ENCODE results near the gene HNF4A. TPM values are rescaled to one million over a fixed set of nuclear protein-coding genes. Genes with fewer than 3 reads are reported as not detected.

HNF4A gene
- total RNA-seq, 2 donors from 2014 or later, result 0.78 TPM; not detected in 1

- no peak for TF ChIP-seq CTCF (IDR thresholded peaks at IDR 0.05)
- no peak for ATAC-seq (ENCODE audit: insufficient number of reproducible peaks, low FRiP score, low read depth)
- H3K27ac ChIP-seq, result no peak overlapping the region
Observed at GRCh38 chr20:44361021-44361420, 5.5 kb downstream of the HNF4A start.

GRCh38 chr20:44362466-44362940 is 7.0 kb downstream of the HNF4A start:
- no peaks in the 10 kb centered on the region for H3K36me3 ChIP-seq
- TF ChIP-seq CTCF (IDR thresholded peaks at IDR 0.05), result no peak
- no peak overlapping the region for H3K4me3 ChIP-seq
- H3K27me3 ChIP-seq (replicated peaks; ENCODE audit: insufficient read depth), result no peaks in the 10 kb centered on the region
- DNase-seq (ENCODE audit: low spot score) (no peak), ATAC-seq (ENCODE audit: insufficient number of reproducible peaks, low FRiP score, low read depth) (no peak)
- H3K9me3 ChIP-seq, result no peaks in the 10 kb centered on the region
- H3K4me1 ChIP-seq (ENCODE audit: control insufficient read depth in 1 of 2, low read depth in 2 of 2), result no peaks in the 10 kb centered on the region
- H3K27ac ChIP-seq, result no peak overlapping the region

More at GRCh38 chr20:44361021-44361420, 5.5 kb downstream of the HNF4A start:
- DNase-seq (ENCODE audit: low spot score), result no peak
- Histone ChIP-seq H3K36me3 (no peaks in the 10 kb centered on the region), H3K27me3 (replicated peaks; ENCODE audit: insufficient read depth) (no peaks in the 10 kb centered on the region), H3K4me1 (ENCODE audit: control insufficient read depth in 1 of 2, low read depth in 2 of 2) (no peaks in the 10 kb centered on the region), H3K9me3 (no peaks in the 10 kb centered on the region), H3K4me3 (no peak overlapping the region)

DNA sequence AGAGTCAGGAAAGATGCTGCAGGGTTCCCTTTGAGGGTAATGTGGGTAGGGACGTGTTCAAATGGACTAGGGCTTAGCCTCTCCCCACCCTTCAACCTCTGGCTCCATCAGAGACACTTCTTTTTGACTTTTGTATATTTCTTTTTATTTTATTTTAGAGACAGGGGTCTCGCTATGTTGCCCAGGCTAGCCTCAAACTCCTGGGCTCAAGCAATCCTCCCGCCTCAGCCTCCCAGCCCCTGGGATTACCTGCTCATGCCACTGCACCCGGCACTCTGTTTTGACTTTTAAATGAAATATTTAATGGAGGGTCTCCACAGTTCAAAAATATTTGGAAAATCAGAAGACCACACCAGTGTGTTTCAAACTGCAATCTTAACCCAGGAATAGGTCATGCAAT is 8.6 kb downstream of the HNF4A start:
- Histone ChIP-seq H3K9me3 (no peaks in the 10 kb centered on the region), H3K27me3 (replicated peaks; ENCODE audit: insufficient read depth) (no peaks in the 10 kb centered on the region), H3K4me1 (ENCODE audit: control insufficient read depth in 1 of 2, low read depth in 2 of 2) (no peaks in the 10 kb centered on the region), H3K4me3 (no peak overlapping the region), H3K27ac (no peak overlapping the region), H3K36me3 (no peaks in the 10 kb centered on the region)
- no peak for DNase-seq (ENCODE audit: low spot score)
- no peak for ATAC-seq (ENCODE audit: insufficient number of reproducible peaks, low FRiP score, low read depth)
- no peak for TF ChIP-seq CTCF (IDR thresholded peaks at IDR 0.05)

DNA sequence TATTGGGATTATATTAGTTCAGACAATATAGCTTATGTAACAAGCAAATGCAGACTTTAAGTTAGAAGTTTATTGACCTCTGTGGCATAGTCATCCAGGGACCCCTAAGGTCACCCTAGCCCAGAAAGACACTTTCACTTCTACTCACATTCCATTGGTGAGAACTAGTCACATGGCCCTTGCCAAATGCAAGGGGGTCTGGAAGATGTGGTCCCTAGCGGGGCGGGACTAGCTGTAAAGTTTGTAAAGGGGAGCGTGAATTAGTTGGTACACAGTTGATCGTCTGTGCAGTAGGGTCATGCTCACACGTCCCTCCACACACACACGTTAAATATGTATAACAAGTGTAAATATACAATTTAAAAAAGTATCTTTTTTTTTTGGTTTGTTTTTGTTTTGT is 9.3 kb downstream of the HNF4A start:
- Histone ChIP-seq H3K27me3 (replicated peaks; ENCODE audit: insufficient read depth) (no peaks in the 10 kb centered on the region), H3K4me1 (ENCODE audit: control insufficient read depth in 1 of 2, low read depth in 2 of 2) (no peaks in the 10 kb centered on the region), H3K27ac (no peak overlapping the region), H3K36me3 (no peaks in the 10 kb centered on the region), H3K9me3 (no peaks in the 10 kb centered on the region), H3K4me3 (no peak overlapping the region)
- DNase-seq (ENCODE audit: low spot score), result no peak
- ATAC-seq (ENCODE audit: insufficient number of reproducible peaks, low FRiP score, low read depth), result no peak
- no peak for TF ChIP-seq CTCF (IDR thresholded peaks at IDR 0.05)

DNA sequence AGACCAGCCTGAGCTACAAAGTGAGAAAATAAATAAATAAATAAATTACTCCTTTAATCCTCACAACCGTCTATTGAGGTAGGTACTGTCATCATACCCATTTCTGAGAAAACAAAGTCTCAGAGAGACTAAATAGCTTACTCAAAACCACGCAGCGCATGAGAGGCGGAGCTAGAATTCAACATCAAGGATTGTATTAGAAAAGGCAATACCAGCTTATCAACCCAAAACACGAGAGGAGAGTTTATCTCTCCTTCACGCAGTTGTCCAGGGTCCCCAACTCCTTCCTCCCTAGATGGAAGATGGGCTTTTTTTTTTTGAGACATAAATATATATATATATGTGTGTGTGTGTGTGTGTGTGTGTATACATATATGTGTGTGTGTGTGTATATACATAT is 12.2 kb downstream of the HNF4A start:
- Histone ChIP-seq H3K9me3 (no peaks in the 10 kb centered on the region), H3K4me3 (no peak overlapping the region), H3K27ac (no peak overlapping the region), H3K4me1 (ENCODE audit: control insufficient read depth in 1 of 2, low read depth in 2 of 2) (no peaks in the 10 kb centered on the region), H3K36me3 (no peaks in the 10 kb centered on the region), H3K27me3 (replicated peaks; ENCODE audit: insufficient read depth) (no peaks in the 10 kb centered on the region)
- DNase-seq (ENCODE audit: low spot score) (no peak), ATAC-seq (ENCODE audit: insufficient number of reproducible peaks, low FRiP score, low read depth) (no peak)
- no peak for TF ChIP-seq CTCF (IDR thresholded peaks at IDR 0.05)
